GM10847 (cell line): Measurements from ENCODE around the gene CNKSR2.

Source experiments
- POLR2A ChIP-seq: IDR thresholded peaks from 2 replicates; pipeline ENCODE4 v1.6.1; 2011; ENCODE audit not compliant: insufficient read length; ENCODE audit errors: extremely low read depth

Gene CNKSR2

GRCh38 chrX:21408307-21408706 lies 34.1 kb downstream of the CNKSR2 start:
- no peak for TF ChIP-seq POLR2A

- TF ChIP-seq POLR2A: no peak
Measured at GRCh38 chrX:21408788-21409187, 34.6 kb downstream of the CNKSR2 start.

- TF ChIP-seq POLR2A: no peak
Measured at GRCh38 chrX:21412029-21412428, 37.8 kb downstream of the CNKSR2 start.

- no peak for TF ChIP-seq POLR2A
Measured at GRCh38 chrX:21412883-21413282, 38.7 kb downstream of the CNKSR2 start.

- TF ChIP-seq POLR2A: no peak
Measured at GRCh38 chrX:21427086-21427485, 52.9 kb downstream of the CNKSR2 start.

- TF ChIP-seq POLR2A: no peak
Measured at GRCh38 chrX:21437036-21437435, 62.8 kb downstream of the CNKSR2 start.

GRCh38 chrX:21438792-21439191 lies 64.6 kb downstream of the CNKSR2 start:
- TF ChIP-seq POLR2A: no peak

GRCh38 chrX:21440911-21441310 lies 66.7 kb downstream of the CNKSR2 start:
- no peak for TF ChIP-seq POLR2A

GRCh38 chrX:21457718-21458117 lies 83.5 kb downstream of the CNKSR2 start:
- no peak for TF ChIP-seq POLR2A

GRCh38 chrX:21469071-21469470 lies 94.9 kb downstream of the CNKSR2 start:
- no peak for TF ChIP-seq POLR2A

- no peak for TF ChIP-seq POLR2A
Measured at GRCh38 chrX:21476909-21477308, 102.7 kb downstream of the CNKSR2 start.

- no peak for TF ChIP-seq POLR2A
Measured at GRCh38 chrX:21479695-21480270, 105.6 kb downstream of the CNKSR2 start.

- no peak for TF ChIP-seq POLR2A
Measured at GRCh38 chrX:21481761-21482160, 107.5 kb downstream of the CNKSR2 start.

GRCh38 chrX:21487832-21488231 lies 113.6 kb downstream of the CNKSR2 start:
- no peak for TF ChIP-seq POLR2A

- no peak for TF ChIP-seq POLR2A
Measured at GRCh38 chrX:21490341-21490740, 116.1 kb downstream of the CNKSR2 start.

- no peak for TF ChIP-seq POLR2A
Measured at GRCh38 chrX:21493226-21493830, 119.1 kb downstream of the CNKSR2 start.

- TF ChIP-seq POLR2A: no peak
Measured at GRCh38 chrX:21503593-21503992, 129.4 kb downstream of the CNKSR2 start.
